ENCODE results near the gene LHFPL2.

LHFPL2 gene

GRCh38 chr5:78576376-78576775 is 72.2 kb downstream of the LHFPL2 start:
- Histone ChIP-seq H3K27ac (replicated peaks) (no peak overlapping the region), H3K4me3 (replicated peaks; ENCODE audit: insufficient read depth, low read length) (no peak overlapping the region), H3K27me3 (ENCODE audit: insufficient read depth, poor library complexity, severe bottlenecking) (no peaks in the 10 kb centered on the region)
- TF ChIP-seq CTCF (IDR thresholded peaks at IDR 0.05; ENCODE audit: insufficient read depth, low read length) = no peak
- no peak for TF ChIP-seq SPI1 (IDR thresholded peaks at IDR 0.05; ENCODE audit: borderline replicate concordance, low read depth)
- no peak for TF ChIP-seq POLR2AphosphoS5 (IDR thresholded peaks at IDR 0.05; ENCODE audit: low read depth)
- no peak for TF ChIP-seq GABPA (IDR thresholded peaks at IDR 0.05; ENCODE audit: low read depth)
- TF ChIP-seq REST (IDR thresholded peaks at IDR 0.05; ENCODE audit: insufficient replicate concordance, low read depth) = no peak
- no peak for DNase-seq (ENCODE audit: low read depth in 1 of 2, low spot score in 1 of 2)

- H3K27ac ChIP-seq (replicated peaks) = no peak overlapping the region
- H3K4me3 ChIP-seq (replicated peaks; ENCODE audit: insufficient read depth, low read length) = no peak overlapping the region
- no peaks in the 10 kb centered on the region for H3K27me3 ChIP-seq (ENCODE audit: insufficient read depth, poor library complexity, severe bottlenecking)
- DNase-seq (ENCODE audit: low read depth in 1 of 2, low spot score in 1 of 2) = no peak
- no peak for TF ChIP-seq CTCF (IDR thresholded peaks at IDR 0.05; ENCODE audit: insufficient read depth, low read length)
These were observed 73.8 kb downstream of the LHFPL2 start for GRCh38 chr5:78574731-78575161.

- H3K27ac ChIP-seq (replicated peaks) = no peak overlapping the region
- H3K4me3 ChIP-seq (replicated peaks; ENCODE audit: insufficient read depth, low read length) = no peak overlapping the region
- TF ChIP-seq POLR2AphosphoS5 (IDR thresholded peaks at IDR 0.05; ENCODE audit: low read depth) (no peak), REST (IDR thresholded peaks at IDR 0.05; ENCODE audit: insufficient replicate concordance, low read depth) (no peak), GABPA (IDR thresholded peaks at IDR 0.05; ENCODE audit: low read depth) (no peak)
- H3K27me3 ChIP-seq (ENCODE audit: insufficient read depth, poor library complexity, severe bottlenecking) = no peaks in the 10 kb centered on the region
- no peak for DNase-seq (ENCODE audit: low read depth in 1 of 2, low spot score in 1 of 2)
These were observed 74.4 kb downstream of the LHFPL2 start for GRCh38 chr5:78574131-78574673.

DNA sequence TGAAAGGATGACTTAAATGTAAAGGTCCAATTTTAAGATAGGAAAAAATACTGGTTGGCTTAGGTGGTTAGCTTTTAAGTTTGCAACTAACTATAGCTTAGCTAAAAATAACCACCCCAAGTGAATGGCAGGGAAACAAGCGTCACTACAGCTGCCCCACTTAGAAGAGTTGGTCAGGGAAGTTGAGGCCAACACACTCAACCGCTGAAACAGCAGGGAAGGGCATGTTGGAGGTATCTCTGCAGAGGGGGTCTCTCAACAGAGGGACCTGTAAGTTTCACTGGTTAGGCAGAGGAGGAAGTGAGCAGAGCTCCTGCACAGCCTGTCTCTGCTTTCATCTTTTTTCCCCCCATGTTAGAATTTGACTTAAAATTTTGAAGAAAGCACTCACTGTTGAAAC is 75.3 kb downstream of the LHFPL2 start:
- no peak for DNase-seq (ENCODE audit: low read depth in 1 of 2, low spot score in 1 of 2)
- Histone ChIP-seq H3K27ac (replicated peaks) (no peak overlapping the region), H3K4me3 (replicated peaks; ENCODE audit: insufficient read depth, low read length) (no peak overlapping the region), H3K27me3 (ENCODE audit: insufficient read depth, poor library complexity, severe bottlenecking) (no peaks in the 10 kb centered on the region)
- TF ChIP-seq POLR2AphosphoS5 (IDR thresholded peaks at IDR 0.05; ENCODE audit: low read depth) = no peak
- TF ChIP-seq CTCF (IDR thresholded peaks at IDR 0.05; ENCODE audit: insufficient read depth, low read length) = no peak
- TF ChIP-seq SPI1 (IDR thresholded peaks at IDR 0.05; ENCODE audit: borderline replicate concordance, low read depth) = no peak
- no peak for TF ChIP-seq GABPA (IDR thresholded peaks at IDR 0.05; ENCODE audit: low read depth)
- no peak for TF ChIP-seq REST (IDR thresholded peaks at IDR 0.05; ENCODE audit: insufficient replicate concordance, low read depth)
